NCI-H526 (cell line): ENCODE measurements around the gene PHC2.

Source experiments
- DNase-seq, 2 experiments: peaks; one replicate each; lab custom pipeline; 2025; lab: John Stamatoyannopoulos, UW

The PHC2 gene

DNA sequence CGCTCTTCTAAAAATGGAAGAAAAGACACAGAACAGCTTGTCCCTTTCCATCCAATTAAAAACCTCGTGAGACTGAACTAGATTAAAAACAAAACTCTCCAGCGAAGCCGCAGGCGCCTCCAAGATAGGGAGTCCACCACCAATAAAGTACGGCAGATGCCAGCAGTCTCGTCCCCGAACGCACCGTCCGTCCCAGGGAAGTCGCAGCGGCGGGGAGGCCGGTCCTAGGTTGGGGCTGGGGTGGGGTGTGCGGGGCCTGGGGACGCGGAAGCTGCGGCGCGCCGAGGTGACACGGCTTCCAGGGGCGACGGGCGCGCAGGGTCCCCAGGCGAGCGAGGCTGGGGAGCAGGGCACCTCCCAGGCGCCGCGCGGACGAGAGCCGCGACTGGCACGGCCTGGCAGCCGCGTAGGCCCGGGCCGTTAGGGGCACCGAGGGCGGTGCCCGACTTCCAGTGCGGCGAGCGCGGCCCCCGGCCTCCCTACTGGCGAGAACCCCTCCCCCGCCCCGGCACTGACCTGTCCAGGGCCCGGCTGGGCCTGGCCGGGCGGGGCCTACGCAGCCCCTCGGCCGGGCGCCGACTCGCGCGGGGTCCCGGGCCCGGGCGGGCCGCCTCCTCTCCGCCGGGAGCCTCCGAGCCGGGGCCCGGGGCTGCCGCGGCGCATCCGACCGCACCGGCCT, 81.7 kb downstream of the PHC2 start:
- DNase-seq: peak; percentile 5 to 69

DNA sequence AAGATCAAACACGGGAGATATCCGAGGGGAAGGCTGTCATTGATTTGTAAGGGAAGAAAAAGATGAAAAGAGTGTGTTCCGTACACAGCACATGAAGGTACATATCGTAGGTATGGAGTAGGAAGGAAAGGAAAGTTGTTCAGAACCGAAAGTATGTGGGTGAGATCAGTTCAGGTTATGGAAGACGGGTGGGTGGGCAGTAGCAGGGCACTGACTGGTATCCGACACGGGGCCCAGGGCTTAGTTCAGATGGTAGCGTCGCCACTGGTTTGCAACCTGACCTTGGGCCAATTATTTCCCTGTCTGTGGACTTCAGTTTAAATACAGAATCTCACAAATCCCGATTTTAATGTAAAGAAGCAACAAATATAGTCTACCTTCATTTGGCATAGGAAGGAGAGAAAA, 82.2 kb downstream of the PHC2 start:
- DNase-seq: peak in 1 of 2 experiments; percentile 31

DNA sequence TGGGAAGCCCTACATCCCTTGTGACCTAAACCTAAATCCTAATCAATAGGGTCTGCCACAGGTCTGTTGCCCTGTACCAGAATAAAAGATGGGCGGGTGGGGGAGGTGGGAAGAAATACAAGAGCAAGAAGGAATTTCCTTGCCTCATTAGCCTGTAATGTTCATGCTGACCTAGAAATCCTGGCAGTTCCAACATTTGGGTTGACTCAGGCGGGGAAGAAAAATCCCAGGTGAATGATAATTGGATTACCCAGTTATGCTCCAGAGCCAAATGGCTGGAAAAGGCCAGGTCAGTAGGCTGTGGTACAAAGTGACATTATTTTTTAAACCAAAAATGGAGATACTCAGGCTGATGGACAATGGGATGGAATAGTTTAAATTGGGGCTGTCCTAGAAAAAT, 82.7 kb downstream of the PHC2 start:
- DNase-seq: peak in 1 of 2 experiments; percentile 10

DNA sequence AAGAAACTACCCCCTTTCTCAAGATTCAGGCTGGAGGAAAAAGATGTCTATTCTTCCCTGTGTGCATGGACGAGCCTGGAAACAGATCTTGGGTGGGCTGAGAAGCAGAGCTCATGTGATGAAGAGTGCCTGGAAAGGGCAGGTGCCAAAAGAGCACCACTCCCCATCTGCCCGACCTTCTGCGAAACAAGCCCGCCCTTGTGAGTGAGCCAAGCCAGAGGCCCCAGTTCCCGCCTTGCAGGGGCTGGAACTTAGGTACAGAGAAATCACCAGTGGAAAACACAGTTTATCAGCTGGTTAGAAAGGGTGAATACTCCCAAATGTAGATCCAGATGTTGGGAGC, 83.3 kb downstream of the PHC2 start:
- peak in 1 of 2 experiments; percentile 42 for DNase-seq

- peak in 1 of 2 experiments; percentile 10 for DNase-seq
Observed at GRCh38 chr1:33346927-33347649, 83.8 kb downstream of the PHC2 start.

DNA sequence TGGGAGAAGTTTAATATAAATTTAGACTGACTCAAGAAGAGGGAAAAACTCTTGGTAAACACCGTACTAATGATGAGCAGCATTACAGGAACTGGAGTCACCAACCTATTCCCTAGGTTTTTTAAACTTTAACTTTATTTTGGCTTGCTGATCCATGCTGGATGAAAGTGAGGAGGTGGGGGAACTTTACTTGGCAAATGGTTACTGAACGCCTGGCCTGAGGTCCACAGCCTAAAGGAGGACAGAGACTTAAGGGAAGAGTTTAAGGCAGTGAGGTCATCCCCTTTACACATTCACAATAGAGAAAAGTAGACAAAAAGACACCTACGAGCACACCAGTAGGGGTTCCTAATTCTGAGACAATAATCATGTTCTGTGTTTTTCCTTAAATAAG, 84.4 kb downstream of the PHC2 start:
- no peak for DNase-seq

DNA sequence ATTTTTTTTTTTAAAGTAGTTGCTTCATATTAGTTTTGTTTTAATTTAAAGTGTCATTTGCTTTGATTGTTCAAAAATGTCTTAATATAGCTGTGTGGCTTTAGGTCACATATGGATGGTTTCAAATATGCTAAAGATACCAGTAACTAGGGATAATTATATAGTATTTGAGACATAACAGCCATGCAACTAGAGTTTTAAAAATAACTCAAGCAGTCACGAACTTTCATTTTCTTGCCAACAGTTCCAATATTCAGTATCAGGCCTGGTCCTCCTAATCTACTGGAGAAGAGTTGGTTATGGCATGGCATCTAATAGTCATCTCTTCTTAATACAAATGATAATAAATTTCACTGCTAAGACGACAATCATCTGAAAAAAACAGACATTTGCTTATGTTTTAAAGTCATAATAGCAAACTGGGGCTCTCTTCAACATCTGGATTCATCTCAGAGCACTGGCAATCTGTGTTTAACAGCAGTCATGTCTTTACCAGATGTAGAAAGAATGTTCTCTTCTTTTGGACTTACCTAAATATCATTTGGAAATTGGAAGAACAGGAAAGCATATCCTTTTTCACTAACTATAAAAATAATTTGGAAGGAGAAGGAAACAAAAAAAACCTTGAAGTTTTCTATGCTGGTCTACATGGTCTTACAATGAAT, 85.9 kb downstream of the PHC2 start:
- no peak for DNase-seq

- DNase-seq: no peak
Observed at GRCh38 chr1:33343539-33343938, 87.4 kb downstream of the PHC2 start.

DNA sequence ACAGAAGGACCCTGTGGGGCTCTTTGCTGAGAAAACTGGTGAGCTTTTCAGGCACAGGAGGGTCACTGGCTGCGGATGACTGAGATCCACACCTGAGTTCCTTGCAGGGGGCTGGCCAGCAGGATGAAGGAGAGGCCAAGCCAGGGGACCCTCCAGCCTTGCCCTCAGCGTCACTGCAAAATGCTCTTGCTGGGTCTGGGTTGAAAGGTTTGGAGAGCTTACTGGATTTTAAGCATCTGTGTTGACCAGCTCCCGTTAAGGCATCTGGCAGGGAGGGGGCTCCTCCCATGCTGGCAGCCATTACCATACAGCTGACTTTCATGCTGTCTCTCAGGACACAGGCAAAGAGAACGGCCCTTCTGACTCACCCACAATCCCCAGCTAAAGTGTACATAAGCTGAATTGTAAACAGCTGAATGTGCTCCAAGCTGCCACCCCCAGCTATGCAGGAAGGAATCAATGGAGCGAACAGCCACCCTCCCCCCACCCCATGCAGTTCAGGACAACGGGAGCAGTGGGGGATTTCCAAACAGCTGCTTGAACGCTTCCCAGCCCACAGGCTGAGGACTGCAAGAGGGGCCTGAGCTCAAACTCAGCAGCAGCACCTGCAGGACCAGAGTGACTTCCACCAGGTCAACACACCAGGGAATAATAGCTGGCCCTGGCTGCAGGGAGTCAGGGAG, 88.7 kb downstream of the PHC2 start:
- DNase-seq: peak; percentile 92 to 95

DNA sequence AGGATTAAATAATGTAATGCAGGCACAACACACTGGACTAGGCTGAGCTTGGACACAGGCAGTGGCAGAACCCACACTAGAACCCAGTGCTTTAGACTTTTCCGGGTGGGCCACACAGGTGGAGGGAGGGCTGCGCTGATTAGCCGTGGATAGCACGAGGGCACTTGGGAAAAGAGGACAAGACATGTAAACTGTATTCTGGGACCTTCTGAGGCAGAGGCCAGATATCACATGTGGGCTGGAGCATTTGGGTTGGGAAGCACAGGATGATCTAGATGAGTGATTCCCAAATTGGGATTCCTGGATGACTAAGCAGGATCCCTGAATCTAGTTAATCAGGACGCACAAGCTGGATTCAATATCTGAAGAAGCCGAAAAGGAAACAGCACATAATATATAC, 89.7 kb downstream of the PHC2 start:
- no peak for DNase-seq

DNA sequence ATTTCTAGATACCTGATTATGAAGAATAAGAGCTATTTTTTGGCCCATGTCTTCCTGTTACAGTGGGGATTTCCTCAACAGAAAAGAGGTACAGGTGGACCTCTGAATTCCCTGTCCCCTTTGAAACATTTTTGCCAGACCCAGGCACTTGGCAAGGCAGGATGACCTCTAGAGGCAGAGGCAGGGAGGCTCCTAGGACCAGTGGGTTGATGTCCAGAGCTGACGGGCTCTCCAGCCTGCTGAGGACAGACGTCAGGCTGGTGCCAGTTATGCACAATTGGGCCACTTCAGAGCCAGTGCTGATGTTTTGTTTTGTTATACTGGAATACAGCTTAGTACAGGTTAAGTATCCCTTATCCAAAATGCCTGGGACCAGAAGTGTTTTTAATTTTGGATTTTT, 91.5 kb downstream of the PHC2 start:
- DNase-seq: no peak

- no peak for DNase-seq
Observed at GRCh38 chr1:33338440-33339211, 92.3 kb downstream of the PHC2 start.

DNA sequence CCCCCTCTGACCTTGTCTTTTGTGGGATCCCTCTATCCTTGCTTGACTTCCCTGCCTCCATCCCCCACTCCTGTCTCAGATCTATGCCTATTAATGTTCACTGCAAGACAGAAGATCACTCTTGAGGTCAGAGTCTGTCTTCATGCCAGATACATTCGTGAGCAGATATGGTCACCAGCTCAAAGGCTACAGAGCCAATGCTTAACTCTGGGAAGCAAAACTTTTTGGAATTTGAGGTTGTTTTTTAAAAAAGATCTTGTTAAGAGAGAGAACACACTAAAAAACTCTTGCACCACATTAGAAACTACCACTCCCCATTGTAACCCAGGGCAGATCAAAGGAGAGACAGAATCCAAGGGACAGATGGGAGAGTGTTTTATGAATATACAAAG, 92.9 kb downstream of the PHC2 start:
- DNase-seq: no peak

GRCh38 chr1:33337441-33337840, 93.5 kb downstream of the PHC2 start:
- DNase-seq: no peak

DNA sequence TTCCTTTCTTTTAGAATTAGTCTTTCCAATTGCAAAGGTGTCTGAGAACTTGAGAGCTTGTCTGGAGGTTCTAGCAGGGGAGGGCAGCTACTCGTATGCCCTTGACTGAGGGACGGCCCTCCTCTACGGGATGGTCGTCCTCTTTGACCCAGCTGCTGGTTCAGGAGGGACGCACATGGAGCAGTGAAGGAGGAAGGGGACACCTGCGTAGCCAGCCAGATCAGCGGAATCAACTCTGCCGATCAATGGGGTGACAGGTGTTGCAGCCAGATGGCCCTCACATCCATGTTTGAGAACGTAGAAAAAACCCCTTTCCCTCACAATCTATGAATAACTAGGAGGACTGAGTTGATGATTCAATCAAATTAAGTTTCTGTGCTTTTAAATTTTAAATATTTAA, 94.3 kb downstream of the PHC2 start:
- DNase-seq: no peak

DNA sequence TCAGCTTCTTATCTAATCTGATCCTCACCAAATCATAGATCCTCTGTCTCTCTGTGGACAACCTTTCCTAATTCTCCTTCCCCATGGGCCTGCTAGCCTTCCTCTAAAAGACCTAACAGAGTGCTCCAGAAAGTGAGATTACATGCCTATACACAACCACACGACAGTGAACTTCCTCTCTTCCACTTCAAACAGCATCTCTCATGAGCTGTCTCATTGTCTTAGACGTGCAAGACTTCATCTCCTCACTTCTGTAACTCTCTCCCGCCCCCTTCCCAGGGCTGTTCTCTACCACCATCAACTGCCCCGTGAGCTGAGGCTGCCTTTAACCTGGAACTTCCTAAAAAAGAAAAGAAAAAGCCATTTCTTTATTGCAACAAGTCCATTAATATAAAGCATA, 95.9 kb downstream of the PHC2 start:
- DNase-seq: no peak

GRCh38 chr1:33334081-33334552, 96.8 kb downstream of the PHC2 start:
- no peak for DNase-seq

GRCh38 chr1:33332881-33333280, 98.0 kb downstream of the PHC2 start:
- DNase-seq: no peak

GRCh38 chr1:33332357-33332789, 98.5 kb downstream of the PHC2 start:
- DNase-seq: no peak

DNA sequence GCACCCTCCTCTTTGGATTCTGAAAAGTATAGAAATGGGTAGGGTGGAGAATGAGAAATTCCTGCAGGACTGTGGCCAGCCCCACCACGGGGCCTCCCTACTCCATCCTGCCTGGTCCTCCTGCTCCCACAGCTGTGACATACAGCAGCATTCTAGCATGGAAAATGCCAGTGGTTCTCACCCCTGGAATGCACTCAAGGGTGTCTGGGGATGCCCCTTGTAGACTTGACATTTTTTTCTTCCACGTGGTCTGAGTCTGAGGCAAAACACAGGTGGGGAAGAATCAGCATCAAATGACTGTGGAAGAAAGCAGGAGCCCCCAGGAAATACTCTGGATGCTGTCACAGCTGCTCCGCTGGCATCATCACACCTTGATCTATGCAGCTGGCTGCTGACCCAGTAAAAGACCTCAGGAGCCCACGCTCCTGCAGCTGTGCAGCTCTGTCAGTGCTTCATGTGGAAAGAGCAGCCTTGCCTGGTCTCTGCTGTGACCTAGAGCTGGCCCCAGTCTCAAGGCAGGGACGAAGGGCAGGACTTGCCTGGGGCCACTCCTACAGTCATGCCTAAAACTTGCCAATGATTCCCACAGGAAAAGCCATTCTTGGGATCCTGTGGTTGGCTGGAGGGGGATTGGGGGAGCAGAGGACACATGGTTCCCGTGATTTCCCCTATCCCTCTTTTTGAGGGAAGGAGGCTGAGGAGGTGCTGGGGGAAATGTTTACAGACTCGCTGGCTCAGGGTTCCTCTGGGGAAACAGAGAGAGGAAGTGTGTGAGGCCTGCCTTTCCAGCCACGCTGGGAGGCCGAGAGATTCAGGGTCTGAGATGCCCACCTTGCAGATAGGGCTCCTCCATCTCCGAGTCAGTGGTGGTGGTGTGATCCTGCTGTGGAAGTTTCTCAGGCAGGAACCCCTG, 99.2 kb downstream of the PHC2 start:
- DNase-seq: no peak

DNA sequence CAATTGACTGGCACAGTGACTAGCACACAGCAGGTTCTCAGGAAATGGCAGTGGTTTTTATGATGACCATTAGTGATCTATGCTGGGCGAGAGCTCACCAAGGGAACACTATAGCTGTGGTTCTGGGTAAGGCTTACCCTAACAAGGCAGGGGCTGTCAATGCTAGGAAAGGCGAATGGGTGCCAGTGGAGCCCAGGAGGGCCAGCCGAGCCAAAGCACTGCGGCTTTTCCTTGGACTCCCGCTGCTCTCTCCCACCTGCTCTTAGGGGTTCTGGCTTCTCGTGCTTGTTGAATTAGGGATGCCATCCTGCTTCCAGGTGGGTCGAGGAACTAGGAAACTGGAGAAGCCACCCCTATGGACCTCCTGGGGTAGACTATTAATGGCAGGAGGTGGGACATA, 100.0 kb downstream of the PHC2 start:
- no peak for DNase-seq
